NCI-H2171 (cell line): ENCODE results near the gene L2HGDH.

Experiments used
- DNase-seq: peaks from one replicate; lab custom pipeline; 2025; lab: John Stamatoyannopoulos, UW

L2HGDH gene

DNA sequence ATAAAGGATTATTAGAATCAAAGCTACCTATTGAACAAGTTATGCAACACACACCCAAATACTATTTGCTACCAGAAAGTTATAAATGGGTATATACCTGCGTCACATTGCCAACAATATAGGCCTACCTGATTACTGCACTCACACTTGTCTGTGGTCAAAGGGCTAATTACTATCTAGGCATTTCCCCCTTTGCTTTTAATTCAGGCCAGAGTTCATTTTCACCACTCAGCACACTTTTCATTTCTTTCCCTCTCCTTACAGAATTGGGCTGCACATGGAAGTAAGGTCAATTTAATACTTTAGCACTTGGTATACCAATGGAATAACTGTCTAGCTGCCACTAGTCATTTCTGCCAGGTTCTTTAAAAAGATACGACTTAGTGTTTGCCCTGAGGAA, 82.3 kb downstream of the L2HGDH start:
- no peak for DNase-seq

DNA sequence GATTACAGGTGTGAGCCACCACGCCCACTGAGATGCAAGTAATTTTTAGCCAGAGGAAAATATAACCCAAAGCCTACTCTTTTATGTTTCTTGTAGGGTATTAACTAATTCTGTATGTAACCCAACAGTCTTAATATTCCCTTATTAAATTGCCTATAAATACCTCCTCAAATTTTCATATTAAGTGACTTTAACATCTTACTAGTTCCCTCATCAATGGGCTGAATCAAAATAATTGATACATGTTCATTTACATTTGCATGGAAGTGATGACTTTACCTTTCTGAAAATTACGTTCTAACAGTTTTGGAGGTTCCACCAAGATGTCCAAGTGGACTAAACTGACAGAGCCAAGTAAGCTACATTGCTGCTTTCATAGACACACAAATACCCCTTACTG, 83.7 kb downstream of the L2HGDH start:
- DNase-seq, result no peak

DNA sequence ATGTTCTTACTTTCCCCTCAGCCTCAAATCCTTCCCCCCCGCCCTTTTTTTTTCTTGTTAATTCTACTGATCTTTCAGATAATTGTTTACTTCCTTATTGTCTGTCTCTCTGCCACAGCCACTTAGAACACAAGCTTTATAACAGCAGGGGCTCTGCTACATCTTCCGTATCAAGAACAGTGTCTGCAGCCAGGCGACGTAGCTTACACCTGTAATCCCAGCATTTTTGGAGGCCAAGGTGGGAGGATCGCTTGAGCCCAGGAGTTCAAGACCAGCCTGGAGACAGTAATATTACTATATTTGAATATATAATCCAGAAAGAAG, 86.1 kb downstream of the L2HGDH start:
- DNase-seq, result no peak

GRCh38 chr14:50225067-50225973, 86.7 kb downstream of the L2HGDH start:
- no peak for DNase-seq

- DNase-seq, result no peak
Observed at GRCh38 chr14:50222055-50222613, 89.9 kb downstream of the L2HGDH start.

DNA sequence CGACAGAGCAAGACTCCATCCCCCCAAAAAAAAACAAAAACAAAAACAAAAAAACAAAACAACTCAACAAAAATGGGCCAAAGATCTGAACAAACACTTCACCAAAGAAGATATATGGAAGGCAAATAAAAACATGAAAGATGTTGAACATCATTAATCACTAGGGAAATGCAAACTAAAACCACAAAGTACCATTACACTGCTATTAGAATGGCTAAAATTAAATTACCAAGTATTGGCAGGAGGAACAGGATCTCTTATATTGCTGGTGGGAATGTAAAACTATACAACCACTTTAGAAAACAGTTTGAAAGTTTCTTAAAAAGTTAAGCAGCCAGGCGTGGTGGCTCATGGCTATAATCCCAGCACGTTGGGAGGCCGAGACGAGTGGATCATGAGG, 93.5 kb downstream of the L2HGDH start:
- DNase-seq, result no peak

DNA sequence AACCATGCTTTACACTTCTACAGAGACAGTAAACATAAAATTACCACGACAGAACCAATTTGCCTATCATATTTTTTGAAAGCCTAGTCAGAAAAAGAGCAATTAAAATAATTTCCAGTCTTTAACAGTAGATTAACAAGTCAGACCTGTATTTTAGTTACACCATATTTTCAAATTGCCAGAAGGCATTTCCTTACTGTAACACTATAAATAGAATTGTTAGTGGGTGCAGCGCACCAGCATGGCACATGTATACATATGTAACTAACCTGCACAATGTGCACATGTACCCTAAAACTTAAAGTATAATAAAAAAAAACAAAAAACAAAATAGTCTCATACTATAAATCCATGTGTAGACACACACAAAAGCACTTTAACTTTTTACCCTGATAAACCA, 96.6 kb downstream of the L2HGDH start:
- no peak for DNase-seq

- no peak for DNase-seq
Observed at GRCh38 chr14:50213795-50214194, 98.2 kb downstream of the L2HGDH start.

GRCh38 chr14:50212726-50213125, 99.3 kb downstream of the L2HGDH start:
- DNase-seq, result no peak

GRCh38 chr14:50210074-50210473, 102.0 kb downstream of the L2HGDH start:
- DNase-seq, result no peak

- no peak for DNase-seq
Observed at GRCh38 chr14:50198499-50198898, 113.5 kb downstream of the L2HGDH start.

- no peak for DNase-seq
Observed at GRCh38 chr14:50191499-50191898, 120.5 kb downstream of the L2HGDH start.
